GM21528 (cell line): ENCODE measurements around the gene MARCHF10.
"Not testable (repeated sequence)": the region's sequence is repeated elsewhere in the genome, so short reads cannot be mapped to it uniquely, and the experiment has no call there.

Experiments
- ATAC-seq: cut with Tn5 transposase; IDR thresholded peaks from one replicate; pipeline ENCODE4 v1.9.1; 2021; ENCODE audit warnings: mild to moderate bottlenecking, moderate library complexity; ENCODE audit not compliant: unreplicated experiment, low FRiP score

MARCHF10 gene, protein sequence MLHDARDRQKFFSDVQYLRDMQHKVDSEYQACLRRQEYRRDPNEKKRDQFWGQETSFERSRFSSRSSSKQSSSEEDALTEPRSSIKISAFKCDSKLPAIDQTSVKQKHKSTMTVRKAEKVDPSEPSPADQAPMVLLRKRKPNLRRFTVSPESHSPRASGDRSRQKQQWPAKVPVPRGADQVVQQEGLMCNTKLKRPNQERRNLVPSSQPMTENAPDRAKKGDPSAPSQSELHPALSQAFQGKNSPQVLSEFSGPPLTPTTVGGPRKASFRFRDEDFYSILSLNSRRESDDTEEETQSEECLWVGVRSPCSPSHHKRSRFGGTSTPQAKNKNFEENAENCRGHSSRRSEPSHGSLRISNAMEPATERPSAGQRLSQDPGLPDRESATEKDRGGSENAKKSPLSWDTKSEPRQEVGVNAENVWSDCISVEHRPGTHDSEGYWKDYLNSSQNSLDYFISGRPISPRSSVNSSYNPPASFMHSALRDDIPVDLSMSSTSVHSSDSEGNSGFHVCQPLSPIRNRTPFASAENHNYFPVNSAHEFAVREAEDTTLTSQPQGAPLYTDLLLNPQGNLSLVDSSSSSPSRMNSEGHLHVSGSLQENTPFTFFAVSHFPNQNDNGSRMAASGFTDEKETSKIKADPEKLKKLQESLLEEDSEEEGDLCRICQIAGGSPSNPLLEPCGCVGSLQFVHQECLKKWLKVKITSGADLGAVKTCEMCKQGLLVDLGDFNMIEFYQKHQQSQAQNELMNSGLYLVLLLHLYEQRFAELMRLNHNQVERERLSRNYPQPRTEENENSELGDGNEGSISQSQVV

GRCh38 chr17:62807812-62808575 is at the start of gene MARCHF10:
MARCHF10 (minus strand) TSS chr17:62808314; CDS start chr17:62801735, 6,579 bp downstream.
- no peak for ATAC-seq

- ATAC-seq, result no peak
Measured at GRCh38 chr17:62857526-62857925, 49.4 kb upstream of the MARCHF10 start.

DNA sequence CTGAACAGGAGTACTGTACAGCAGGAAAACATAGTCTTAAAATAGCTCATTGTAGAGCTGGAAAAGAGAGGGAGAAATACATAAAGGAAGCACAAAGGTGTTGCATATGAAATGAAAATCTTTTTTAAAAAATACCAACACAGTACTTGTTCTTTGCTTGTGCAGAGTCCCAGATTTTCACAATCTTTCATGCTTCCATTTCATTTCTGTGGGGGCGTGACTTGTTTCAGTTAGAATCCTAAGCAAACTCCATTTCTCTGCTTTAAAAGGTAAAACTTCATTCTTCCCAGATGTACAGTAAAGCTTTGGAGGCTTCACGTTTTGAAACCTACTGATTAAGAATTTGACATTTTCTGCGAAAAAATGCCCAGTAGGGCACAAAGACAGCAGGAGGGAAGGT is 48.5 kb upstream of the MARCHF10 start:
- no peak for ATAC-seq

DNA sequence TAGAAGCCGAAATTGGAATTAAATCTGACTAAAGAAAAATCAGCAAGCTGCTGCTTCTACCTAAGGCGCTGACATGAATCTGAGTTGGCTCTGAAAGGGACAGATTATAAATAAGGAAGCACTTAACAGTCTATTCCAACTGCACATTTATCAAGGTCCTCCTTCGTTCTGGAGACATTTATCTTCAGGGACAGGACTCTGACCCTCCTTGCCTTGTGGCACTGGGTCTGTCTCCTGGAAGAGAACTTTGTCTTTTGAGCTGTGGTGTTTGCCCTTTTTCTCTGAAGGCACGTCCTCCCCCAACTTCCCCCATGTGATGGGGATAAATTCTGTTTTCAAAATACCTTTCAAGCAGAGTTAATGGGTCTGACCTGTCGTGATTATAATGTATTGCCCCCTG is 47.0 kb upstream of the MARCHF10 start:
- no peak for ATAC-seq

DNA sequence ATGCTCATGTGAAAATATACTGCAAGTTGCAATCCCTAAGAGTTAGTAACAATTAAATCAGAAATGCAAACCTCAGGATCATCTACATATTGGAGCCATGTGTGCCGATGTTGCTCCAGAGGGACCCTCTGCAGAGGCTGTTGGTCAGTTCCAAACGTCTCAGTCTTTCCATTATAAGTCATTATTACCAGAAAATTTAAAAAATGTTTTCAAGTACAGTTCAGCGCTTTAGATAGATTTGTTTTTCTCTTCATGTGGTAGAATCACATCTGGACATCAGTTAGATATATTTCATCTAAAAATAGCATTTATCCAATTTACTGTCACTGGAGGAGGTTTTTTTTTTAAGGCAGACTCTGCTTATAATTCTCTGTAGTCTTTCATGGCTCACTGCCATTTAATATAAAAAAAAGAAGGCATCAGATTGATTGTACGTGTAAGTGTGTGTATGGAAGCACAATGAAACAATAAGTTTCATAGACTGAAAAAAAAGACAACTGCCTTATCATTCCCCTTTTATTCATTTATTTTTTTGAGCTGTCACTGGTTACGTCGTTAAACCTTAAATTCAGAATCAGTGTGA is 46.1 kb upstream of the MARCHF10 start:
- ATAC-seq, result no peak

DNA sequence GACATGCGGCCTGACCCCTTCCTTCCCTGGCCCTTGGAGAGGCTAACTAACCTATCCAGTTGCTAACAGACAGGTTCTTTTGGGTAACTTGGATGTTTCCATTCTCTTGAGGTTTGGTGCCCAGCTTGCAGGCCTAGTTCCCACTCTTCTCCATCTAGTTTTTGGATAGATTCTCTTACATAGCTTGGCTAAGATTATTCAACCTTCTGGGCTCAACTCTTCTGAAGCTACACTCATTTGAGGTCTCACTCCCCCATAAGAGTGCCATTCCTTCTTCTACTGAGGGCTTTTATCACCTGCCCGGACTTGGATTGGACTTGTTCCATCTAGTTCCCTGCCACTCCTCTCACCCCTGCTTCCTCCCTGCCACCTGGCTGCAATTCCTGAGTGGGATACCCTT is 44.1 kb upstream of the MARCHF10 start:
- ATAC-seq, result no peak

- not testable (repeated sequence) for ATAC-seq
Measured at GRCh38 chr17:62849591-62850415, 41.7 kb upstream of the MARCHF10 start.

DNA sequence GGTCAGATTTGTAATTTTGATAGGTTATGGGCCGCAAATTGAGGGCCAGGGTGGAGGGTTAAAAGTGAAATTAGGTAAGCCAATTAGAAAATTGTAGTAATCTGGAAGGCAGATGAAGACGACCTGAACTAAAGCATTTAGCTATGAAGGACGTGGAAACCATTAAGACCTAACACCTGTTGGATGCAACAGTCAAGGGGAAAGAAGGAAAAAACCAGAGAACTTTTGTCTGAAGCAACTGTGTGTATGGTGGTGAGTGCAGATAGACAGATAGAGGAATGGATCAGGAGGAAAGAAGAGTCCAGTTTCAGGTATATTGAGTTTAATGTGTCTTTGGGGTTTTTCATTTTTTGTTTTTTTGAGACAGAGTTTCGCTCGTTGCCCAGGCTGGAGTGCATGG is 40.2 kb upstream of the MARCHF10 start:
- no peak for ATAC-seq

- no peak for ATAC-seq
Measured at GRCh38 chr17:62847426-62847825, 39.3 kb upstream of the MARCHF10 start.

GRCh38 chr17:62840871-62841270 is 32.8 kb upstream of the MARCHF10 start:
- ATAC-seq, result no peak

DNA sequence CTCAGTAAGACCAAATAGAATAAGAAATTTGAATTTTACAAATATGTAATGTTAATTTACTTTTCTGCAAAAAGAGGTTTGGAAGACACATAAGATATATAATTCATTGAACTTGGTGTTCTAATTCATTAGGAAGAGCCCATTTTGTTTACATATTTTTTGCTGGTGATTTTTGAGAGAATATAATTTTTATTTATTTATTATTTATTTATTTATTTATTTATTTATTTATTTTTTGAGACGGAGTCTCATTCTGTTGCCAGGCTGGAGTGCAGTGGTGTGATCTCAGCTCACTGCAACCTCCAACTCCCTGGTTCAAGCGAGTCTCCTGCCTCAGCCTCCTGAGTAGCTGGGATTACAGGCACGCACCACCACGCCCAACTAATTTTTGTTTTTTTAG is 25.7 kb upstream of the MARCHF10 start:
- not testable (repeated sequence) for ATAC-seq

GRCh38 chr17:62832405-62832804 is 24.3 kb upstream of the MARCHF10 start:
- no peak for ATAC-seq

GRCh38 chr17:62831066-62831465 is 23.0 kb upstream of the MARCHF10 start:
- not testable (repeated sequence) for ATAC-seq

- ATAC-seq, result no peak
Measured at GRCh38 chr17:62827746-62828485, 19.8 kb upstream of the MARCHF10 start.

- ATAC-seq, result no peak
Measured at GRCh38 chr17:62826956-62827355, 18.8 kb upstream of the MARCHF10 start.

- no peak for ATAC-seq
Measured at GRCh38 chr17:62825182-62825581, 17.1 kb upstream of the MARCHF10 start.

GRCh38 chr17:62824290-62825131 is 16.4 kb upstream of the MARCHF10 start:
- ATAC-seq, result no peak
